T-cell (primary cell): ENCODE results near the gene APOBEC3A. TPM values are rescaled to one million over a fixed set of nuclear protein-coding genes. Genes with fewer than 3 reads are reported as not detected.

Experiments used
- ATAC-seq, 4 experiments: fragments of 200-7000 bp in 3 of 4; fragments of 150-1000 bp in 1 of 4; cut with Tn5 transposase; replicated peaks in 1 of 4; 1 replicate in 3 of 4; 2 replicates in 1 of 4; pipeline ENCODE4 v1.10.0; 2021; ENCODE audit warnings: moderate library complexity in 3 of 4, mild to moderate bottlenecking in 2 of 4, moderate number of reproducible peaks in 1 of 4
- CTCF ChIA-PET, 2 donors: fragments of 300-600 bp; sonication (Branson Sonifier 250); formaldehyde crosslinking; loops; one replicate each; lab custom pipeline; 2022; ENCODE audit warnings: antibody characterized with exemption in 2 of 2; lab: Charles Lee
- POLR2A ChIA-PET, 2 donors: fragments of 300-600 bp; sonication (Branson Sonifier 250); formaldehyde crosslinking; loops; one replicate each; lab custom pipeline; 2022; ENCODE audit warnings: antibody characterized with exemption in 2 of 2; lab: Charles Lee
- DNase-seq, 35 experiments: peaks; one replicate each; pipeline versions ENCODE4 v3.0.0 to v3.0.0-alpha.2; 2013 to 2023
- H3K27ac ChIP-seq: one replicate; pipeline ENCODE4 v1.5.1; 2013; ENCODE audit warnings: low read length
- H3K27me3 ChIP-seq, 2 experiments: replicated peaks in 1 of 2; 1 replicate in 1 of 2; 2 replicates in 1 of 2; pipeline versions ENCODE4 v1.6.1 to v1.7.0; 2013; ENCODE audit warnings: low read length in 1 of 2, mixed read lengths in 1 of 2; ENCODE audit not compliant: control insufficient read depth in 2 of 2, insufficient read depth in 2 of 2; ENCODE audit errors: extremely low read depth in 1 of 2
- H3K36me3 ChIP-seq, 2 donors: 1 replicate in 1 of 2; 2 replicates in 1 of 2; pipeline versions ENCODE4 v1.6.1 to v1.7.0; 2013; ENCODE audit warnings: low read length in 1 of 2; ENCODE audit not compliant: control insufficient read depth in 2 of 2, insufficient read depth in 1 of 2; ENCODE audit errors: extremely low read depth in 1 of 2
- H3K4me1 ChIP-seq, 2 experiments: 1 replicate in 1 of 2; 2 replicates in 1 of 2; pipeline versions ENCODE4 v1.6.1 to v1.7.0; 2013; ENCODE audit warnings: low read length in 2 of 2, mixed read lengths in 1 of 2; ENCODE audit not compliant: insufficient read depth in 2 of 2, control insufficient read depth in 1 of 2; ENCODE audit errors: extremely low read depth in 1 of 2
- H3K4me3 ChIP-seq, 2 donors: 1 replicate in 1 of 2; 2 replicates in 1 of 2; pipeline versions ENCODE4 v1.5.1 to v1.7.0; 2013; ENCODE audit warnings: mild to moderate bottlenecking in 2 of 2, low read length in 1 of 2, moderate library complexity in 1 of 2; ENCODE audit not compliant: control insufficient read depth in 1 of 2; ENCODE audit errors: extremely low read depth in 1 of 2
- H3K9me3 ChIP-seq: 2 replicates; pipeline ENCODE4 v1.7.0; 2013
- H3K27ac Mint-ChIP-seq, 2 donors: one replicate each; pipeline ENCODE4 v1.8.0; 2020 to 2021; ENCODE audit warnings: mild to moderate bottlenecking in 2 of 2, mixed read lengths in 2 of 2
- H3K27me3 Mint-ChIP-seq, 2 donors: one replicate each; pipeline ENCODE4 v1.8.0; 2021 to 2022; ENCODE audit warnings: mixed read lengths in 2 of 2
- H3K36me3 Mint-ChIP-seq: one replicate; pipeline ENCODE4 v1.8.0; 2021; ENCODE audit warnings: mixed read lengths
- H3K4me1 Mint-ChIP-seq, 3 donors: one replicate each; pipeline ENCODE4 v1.8.0; 2020 to 2022; ENCODE audit warnings: mixed read lengths in 3 of 3, mild to moderate bottlenecking in 1 of 3
- H3K4me3 Mint-ChIP-seq, 3 donors: one replicate each; pipeline ENCODE4 v1.8.0; 2020 to 2022; ENCODE audit warnings: mild to moderate bottlenecking in 3 of 3, mixed read lengths in 3 of 3, moderate library complexity in 3 of 3
- H3K9me3 Mint-ChIP-seq, 3 donors: one replicate each; pipeline ENCODE4 v1.8.0; 2020 to 2022; ENCODE audit warnings: mixed read lengths in 3 of 3
- WGBS: methylation state at CpG from one replicate; pipeline ENCODE4 v1.1.5; 2013; ENCODE audit warnings: missing lambda C conversion rate; ENCODE audit not compliant: insufficient coverage; 5-methylcytosine and 5-hydroxymethylcytosine counted together
- total RNA-seq, 35 experiments: library from RNA in 6 of 35; stranded (reverse) in 6 of 35; fragments of 120-200 nt in 1 of 35; gene quantifications; one replicate each; pipeline versions ENCODE4 v1.2.1 to v1.2.4 and lab custom pipeline; 2013 to 2026

APOBEC3A gene
- total RNA-seq = not detected
- 0.76 TPM for total RNA-seq (2013)
- 0 to 1.0 (median 0.19) reads per million in 29 experiments for total RNA-seq (lab: John Stamatoyannopoulos, UW)

DNA sequence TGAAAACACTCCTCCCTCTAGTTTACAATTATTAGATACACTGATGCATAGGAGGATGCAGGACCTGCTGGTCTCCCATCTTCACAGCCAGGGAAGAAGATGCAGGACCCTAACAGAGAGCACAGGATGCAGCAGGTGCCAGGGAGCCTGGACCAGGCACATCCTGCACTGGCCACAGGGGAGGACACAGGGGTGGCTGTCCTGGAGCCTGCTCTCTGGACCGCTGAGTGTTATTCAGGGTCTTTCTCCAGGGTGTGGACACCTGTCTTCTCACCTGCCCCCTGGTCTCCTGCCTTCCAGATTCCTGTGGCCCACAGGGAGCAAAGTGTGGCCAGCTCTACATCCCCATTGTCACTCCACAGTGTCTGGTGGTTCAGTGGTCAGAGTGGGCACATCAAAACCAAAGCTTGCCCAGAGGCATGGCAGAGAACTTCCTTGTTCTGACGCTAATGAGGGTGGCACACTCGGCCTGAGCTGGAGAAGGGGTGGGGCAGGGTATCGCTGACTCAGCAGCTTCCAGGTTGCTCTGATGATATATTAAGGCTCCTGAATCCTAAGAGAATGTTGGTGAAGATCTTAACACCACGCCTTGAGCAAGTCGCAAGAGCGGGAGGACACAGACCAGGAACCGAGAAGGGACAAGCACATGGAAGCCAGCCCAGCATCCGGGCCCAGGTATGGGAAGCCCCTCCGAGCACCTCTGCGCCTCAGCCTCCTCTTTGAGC is at the start of gene APOBEC3A:
TSS of gene APOBEC3A (plus strand) at position 564 of the 725 bp plus-strand sequence. CDS start at position 647, 83 bp downstream.
- H3K27me3 ChIP-seq = peaks cover 0 to 30% of the 10 kb centered on the region in 2 experiments
- POLR2A ChIA-PET = no interaction called here
- no peak within 1 kb of the TSS for H3K4me3 Mint-ChIP-seq

DNA sequence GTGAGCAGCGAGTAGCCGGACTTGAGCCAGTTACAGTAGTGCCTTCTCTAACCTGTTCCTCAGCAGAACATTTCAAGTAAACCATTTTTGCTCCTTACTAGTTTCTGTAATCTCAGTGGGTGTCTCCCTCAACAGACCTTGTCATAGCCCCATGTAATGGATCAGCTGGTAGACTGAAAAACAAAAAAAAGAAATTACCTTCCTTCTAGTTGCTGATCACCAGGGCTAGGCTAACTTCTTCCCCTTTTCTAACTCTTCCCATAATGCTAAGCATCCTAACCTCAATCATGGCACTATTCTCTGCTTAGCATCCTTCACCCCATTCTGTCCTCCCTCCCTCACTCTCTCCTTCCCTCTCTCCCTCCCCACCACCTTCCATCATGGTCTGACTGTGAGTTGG is 49.6 kb upstream of the APOBEC3A start:
- Mint-ChIP-seq H3K4me3 (no peak overlapping the region), H3K9me3 (no peaks in the 10 kb centered on the region), H3K36me3 (no peaks in the 10 kb centered on the region), H3K27me3 (peaks cover 30 to 41% of the 10 kb centered on the region in 2 donors), H3K4me1 (no peaks in the 10 kb centered on the region), H3K27ac (no peak overlapping the region)
- ChIA-PET CTCF (no interaction called here), POLR2A (no interaction called here)
- DNase-seq (no peak), ATAC-seq (no peak)
- no CpG with 5 or more reads among the region's 2 CpGs for WGBS
- Histone ChIP-seq H3K9me3 (no peaks in the 10 kb centered on the region), H3K4me1 (no peaks in the 10 kb centered on the region), H3K36me3 (no peaks in the 10 kb centered on the region), H3K4me3 (no peak overlapping the region), H3K27me3 (peaks cover 0 to 11% of the 10 kb centered on the region in 2 experiments), H3K27ac (no peak overlapping the region)

More for the DNA sequence above, at the start of gene APOBEC3A:
- no peaks in the 10 kb centered on the region for H3K9me3 Mint-ChIP-seq
- H3K4me1 ChIP-seq = peaks cover 0 to 16% of the 10 kb centered on the region in 2 experiments
- H3K36me3 ChIP-seq = no peaks in the 10 kb centered on the region
- H3K27me3 Mint-ChIP-seq = peaks cover 0 to 3% of the 10 kb centered on the region in 2 donors
- H3K4me1 Mint-ChIP-seq = peaks cover 0 to 5% (median 3%) of the 10 kb centered on the region in 3 donors
- H3K36me3 Mint-ChIP-seq = no peaks in the 10 kb centered on the region
- H3K9me3 ChIP-seq = no peaks in the 10 kb centered on the region
- WGBS = 64% methylated on average over 10 of the region's 11 CpGs
- ATAC-seq = no peak
- H3K27ac Mint-ChIP-seq = no peak within 1 kb of the TSS
- peak in 1 of 35 experiments; percentile 39 for DNase-seq
- CTCF ChIA-PET = no interaction called here
- no peak within 1 kb of the TSS for H3K4me3 ChIP-seq
- H3K27ac ChIP-seq = no peak within 1 kb of the TSS

DNA sequence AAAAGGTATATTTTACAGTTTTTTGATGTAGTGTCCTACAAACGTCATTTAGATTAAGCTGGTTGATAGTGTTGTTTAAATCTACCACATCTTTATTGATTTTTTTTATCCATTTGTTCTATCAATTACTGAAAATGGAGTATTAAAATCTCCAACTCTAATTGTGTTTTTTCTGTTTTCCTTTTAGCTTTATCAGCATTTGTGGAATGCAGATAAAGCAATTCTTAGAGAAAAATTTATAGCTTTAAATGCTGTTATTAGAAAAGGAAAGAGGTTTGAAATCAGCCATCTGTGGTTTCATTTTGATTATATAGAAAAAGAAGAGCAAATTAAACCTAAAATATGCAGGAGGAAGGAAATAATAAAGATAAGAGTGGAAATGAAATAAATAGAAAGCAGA is 46.0 kb upstream of the APOBEC3A start:
- H3K36me3 ChIP-seq = no peaks in the 10 kb centered on the region
- H3K27ac ChIP-seq = no peak overlapping the region
- Mint-ChIP-seq H3K27ac (no peak overlapping the region), H3K4me3 (no peak overlapping the region), H3K27me3 (peaks cover 26 to 44% of the 10 kb centered on the region in 2 donors), H3K36me3 (no peaks in the 10 kb centered on the region), H3K4me1 (no peaks in the 10 kb centered on the region), H3K9me3 (peaks cover 0 to 3% (median 0%) of the 10 kb centered on the region in 3 donors)
- no peaks in the 10 kb centered on the region for H3K4me1 ChIP-seq
- H3K27me3 ChIP-seq = peaks cover 0 to 13% of the 10 kb centered on the region in 2 experiments
- ChIA-PET CTCF (no interaction called here), POLR2A (no interaction called here)
- WGBS = no CpG with 5 or more reads among the region's 1 CpG
- H3K4me3 ChIP-seq = no peak overlapping the region
- ATAC-seq (no peak), DNase-seq (no peak)
- no peaks in the 10 kb centered on the region for H3K9me3 ChIP-seq

DNA sequence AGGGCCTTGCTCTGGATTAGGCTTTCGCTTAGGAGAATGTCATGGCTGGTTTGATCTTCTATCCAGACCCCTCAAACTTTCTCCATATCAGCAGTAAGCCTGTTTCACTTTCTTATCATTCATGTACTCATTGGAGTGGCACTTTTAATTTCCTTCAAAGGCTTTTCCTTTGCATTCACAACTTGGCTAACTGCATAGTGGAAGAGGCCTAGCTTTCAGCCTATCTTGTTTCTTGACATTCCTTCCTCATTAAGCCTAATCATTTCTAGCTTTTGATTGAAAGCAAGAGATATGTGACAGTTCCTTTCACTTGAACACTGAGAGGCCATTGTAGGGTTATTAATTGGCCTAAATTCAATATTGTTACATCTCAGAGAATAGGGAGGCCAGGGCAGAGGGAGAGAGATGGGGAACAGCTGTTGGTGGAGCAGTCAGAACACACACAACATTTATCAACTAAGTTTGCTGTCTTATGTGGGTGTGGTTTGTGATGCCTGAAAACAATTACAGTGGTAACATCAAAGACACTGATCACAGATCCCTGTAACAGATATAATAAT is 37.7 kb upstream of the APOBEC3A start:
- ChIA-PET POLR2A (no interaction called here), CTCF (no interaction called here)
- DNase-seq (no peak), ATAC-seq (no peak)
- Mint-ChIP-seq H3K9me3 (no peaks in the 10 kb centered on the region), H3K4me1 (no peaks in the 10 kb centered on the region), H3K36me3 (no peaks in the 10 kb centered on the region), H3K27ac (no peak overlapping the region), H3K27me3 (peaks cover 19 to 26% of the 10 kb centered on the region in 2 donors), H3K4me3 (no peak overlapping the region)
- H3K27me3 ChIP-seq = peaks cover 2 to 25% of the 10 kb centered on the region in 2 experiments
- no CpG with 5 or more reads among the region's 1 CpG for WGBS
- H3K9me3 ChIP-seq = no peaks in the 10 kb centered on the region
- H3K27ac ChIP-seq = no peak overlapping the region
- H3K36me3 ChIP-seq = no peaks in the 10 kb centered on the region
- no peak overlapping the region for H3K4me3 ChIP-seq
- H3K4me1 ChIP-seq = no peaks in the 10 kb centered on the region

DNA sequence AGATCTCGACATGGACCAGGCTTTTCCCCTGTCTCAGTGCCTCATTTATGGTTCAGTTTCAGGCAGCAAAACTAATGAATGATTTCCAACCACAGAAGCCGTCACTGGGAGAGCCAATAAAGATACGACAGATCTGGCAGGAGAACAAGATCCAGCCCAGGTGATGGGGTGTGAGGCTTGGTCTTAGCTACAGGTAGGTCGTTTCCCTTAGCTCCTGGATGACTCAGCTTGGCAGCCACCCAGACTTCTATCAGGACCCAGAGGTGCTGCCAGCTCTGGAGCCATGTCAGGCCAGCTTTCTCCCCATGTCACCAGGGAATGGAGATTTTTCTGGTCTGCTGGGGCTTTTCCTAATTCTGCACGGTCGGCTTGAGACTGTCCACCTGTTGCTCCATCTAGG is 36.3 kb upstream of the APOBEC3A start:
- Mint-ChIP-seq H3K4me3 (no peak overlapping the region), H3K36me3 (no peaks in the 10 kb centered on the region), H3K4me1 (no peaks in the 10 kb centered on the region), H3K27ac (no peak overlapping the region), H3K27me3 (peaks cover 26% of the 10 kb centered on the region in 2 donors), H3K9me3 (no peaks in the 10 kb centered on the region)
- no peak for DNase-seq
- ATAC-seq = no peak
- ChIA-PET CTCF (no interaction called here), POLR2A (no interaction called here)
- Histone ChIP-seq H3K27me3 (peaks cover 4 to 33% of the 10 kb centered on the region in 2 experiments), H3K9me3 (no peaks in the 10 kb centered on the region), H3K27ac (no peak overlapping the region), H3K36me3 (no peaks in the 10 kb centered on the region), H3K4me3 (no peak overlapping the region), H3K4me1 (no peaks in the 10 kb centered on the region)
- 67% methylated on average over 4 of the region's 6 CpGs for WGBS

DNA sequence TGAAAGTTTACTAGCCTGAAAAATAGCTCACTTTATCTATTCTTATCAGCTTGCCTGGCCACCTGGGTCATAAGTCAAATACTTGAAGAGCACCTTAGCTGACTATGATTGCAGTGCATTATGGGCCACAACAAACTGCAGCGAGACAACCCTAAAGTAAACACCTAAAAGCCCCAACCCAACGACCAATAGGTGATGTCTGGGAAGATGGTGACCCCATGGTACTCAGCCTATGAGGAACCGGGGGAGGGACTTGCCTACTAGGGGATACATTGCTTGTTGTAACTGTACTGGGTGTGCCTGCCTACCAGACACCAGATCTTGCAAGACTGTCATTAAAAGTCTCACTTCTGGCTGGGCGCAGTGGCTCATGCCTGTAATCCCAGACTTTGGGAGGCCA is 35.6 kb upstream of the APOBEC3A start:
- ChIA-PET POLR2A (no interaction called here), CTCF (interaction anchor here in 1 of 2 donors (0.6 kb wide), 1 partner anchor 22 kb away, joined by 4 read pairs; no protein-coding TSS in a partner anchor)
- H3K9me3 Mint-ChIP-seq = no peaks in the 10 kb centered on the region
- Histone ChIP-seq H3K27ac (no peak overlapping the region), H3K9me3 (no peaks in the 10 kb centered on the region), H3K36me3 (no peaks in the 10 kb centered on the region), H3K4me3 (no peak overlapping the region), H3K27me3 (peaks cover 4 to 33% of the 10 kb centered on the region in 2 experiments), H3K4me1 (no peaks in the 10 kb centered on the region)
- DNase-seq (no peak), ATAC-seq (no peak)
- H3K27me3 Mint-ChIP-seq = peaks cover 26 to 27% of the 10 kb centered on the region in 2 donors
- no peaks in the 10 kb centered on the region for H3K36me3 Mint-ChIP-seq
- H3K4me1 Mint-ChIP-seq = no peaks in the 10 kb centered on the region
- no peak overlapping the region for H3K27ac Mint-ChIP-seq
- H3K4me3 Mint-ChIP-seq = no peak overlapping the region
- WGBS = 88% methylated on average over 1 of the region's 4 CpGs
